Measurements from ENCODE around the gene KPRP. TPM values are rescaled to one million over a fixed set of nuclear protein-coding genes. Genes with fewer than 3 reads are reported as not detected.

The KPRP gene
- total and polyA plus RNA-seq, 2 experiments from 2014 or later = not detected

DNA sequence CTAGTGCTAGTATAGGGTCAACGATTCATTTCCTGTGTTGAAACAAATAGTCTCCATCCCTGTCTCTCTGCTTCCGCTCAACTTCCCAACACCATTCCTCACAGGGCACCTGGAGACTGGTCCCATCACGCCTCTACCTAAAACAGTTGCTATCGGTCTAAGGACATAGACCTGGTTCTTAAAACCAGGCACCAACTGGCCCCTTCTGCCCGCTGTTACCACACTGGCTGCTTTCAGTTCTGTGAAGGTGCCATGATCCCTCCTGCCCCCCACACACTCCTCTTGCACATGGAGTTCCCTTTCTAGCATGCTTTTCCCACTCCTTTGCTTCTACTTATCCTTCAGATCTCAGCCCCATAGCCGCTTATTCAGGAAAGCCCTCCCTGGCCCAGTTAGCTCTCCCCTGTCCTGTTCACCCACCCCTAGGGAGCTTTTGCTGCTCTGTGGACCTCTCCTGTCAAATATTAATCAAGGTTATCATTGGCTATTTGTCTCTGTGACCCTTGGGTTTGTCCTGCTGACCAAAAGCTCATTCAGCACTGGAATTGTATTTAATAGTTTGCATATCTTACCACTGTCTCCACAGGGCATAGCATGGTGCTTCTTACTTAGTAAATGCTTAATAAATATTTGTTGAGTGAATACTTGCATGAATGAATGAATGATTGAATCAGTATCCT is 11.9 kb upstream of the KPRP start (continued):
- no peak for TF ChIP-seq NANOG (IDR thresholded peaks at IDR 0.05; ENCODE audit: borderline replicate concordance)
- TF ChIP-seq, protein P1, sequence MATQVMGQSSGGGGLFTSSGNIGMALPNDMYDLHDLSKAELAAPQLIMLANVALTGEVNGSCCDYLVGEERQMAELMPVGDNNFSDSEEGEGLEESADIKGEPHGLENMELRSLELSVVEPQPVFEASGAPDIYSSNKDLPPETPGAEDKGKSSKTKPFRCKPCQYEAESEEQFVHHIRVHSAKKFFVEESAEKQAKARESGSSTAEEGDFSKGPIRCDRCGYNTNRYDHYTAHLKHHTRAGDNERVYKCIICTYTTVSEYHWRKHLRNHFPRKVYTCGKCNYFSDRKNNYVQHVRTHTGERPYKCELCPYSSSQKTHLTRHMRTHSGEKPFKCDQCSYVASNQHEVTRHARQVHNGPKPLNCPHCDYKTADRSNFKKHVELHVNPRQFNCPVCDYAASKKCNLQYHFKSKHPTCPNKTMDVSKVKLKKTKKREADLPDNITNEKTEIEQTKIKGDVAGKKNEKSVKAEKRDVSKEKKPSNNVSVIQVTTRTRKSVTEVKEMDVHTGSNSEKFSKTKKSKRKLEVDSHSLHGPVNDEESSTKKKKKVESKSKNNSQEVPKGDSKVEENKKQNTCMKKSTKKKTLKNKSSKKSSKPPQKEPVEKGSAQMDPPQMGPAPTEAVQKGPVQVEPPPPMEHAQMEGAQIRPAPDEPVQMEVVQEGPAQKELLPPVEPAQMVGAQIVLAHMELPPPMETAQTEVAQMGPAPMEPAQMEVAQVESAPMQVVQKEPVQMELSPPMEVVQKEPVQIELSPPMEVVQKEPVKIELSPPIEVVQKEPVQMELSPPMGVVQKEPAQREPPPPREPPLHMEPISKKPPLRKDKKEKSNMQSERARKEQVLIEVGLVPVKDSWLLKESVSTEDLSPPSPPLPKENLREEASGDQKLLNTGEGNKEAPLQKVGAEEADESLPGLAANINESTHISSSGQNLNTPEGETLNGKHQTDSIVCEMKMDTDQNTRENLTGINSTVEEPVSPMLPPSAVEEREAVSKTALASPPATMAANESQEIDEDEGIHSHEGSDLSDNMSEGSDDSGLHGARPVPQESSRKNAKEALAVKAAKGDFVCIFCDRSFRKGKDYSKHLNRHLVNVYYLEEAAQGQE (IDR thresholded peaks at IDR 0.05; ENCODE audit: unreplicated experiment) = no peak
- TF ChIP-seq ZNF114 (CRISPR knock-in tag; IDR thresholded peaks at IDR 0.05) = no peak
- TF ChIP-seq, protein P2, sequence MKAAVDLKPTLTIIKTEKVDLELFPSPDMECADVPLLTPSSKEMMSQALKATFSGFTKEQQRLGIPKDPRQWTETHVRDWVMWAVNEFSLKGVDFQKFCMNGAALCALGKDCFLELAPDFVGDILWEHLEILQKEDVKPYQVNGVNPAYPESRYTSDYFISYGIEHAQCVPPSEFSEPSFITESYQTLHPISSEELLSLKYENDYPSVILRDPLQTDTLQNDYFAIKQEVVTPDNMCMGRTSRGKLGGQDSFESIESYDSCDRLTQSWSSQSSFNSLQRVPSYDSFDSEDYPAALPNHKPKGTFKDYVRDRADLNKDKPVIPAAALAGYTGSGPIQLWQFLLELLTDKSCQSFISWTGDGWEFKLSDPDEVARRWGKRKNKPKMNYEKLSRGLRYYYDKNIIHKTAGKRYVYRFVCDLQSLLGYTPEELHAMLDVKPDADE (IDR thresholded peaks at IDR 0.05) = no peak

DNA sequence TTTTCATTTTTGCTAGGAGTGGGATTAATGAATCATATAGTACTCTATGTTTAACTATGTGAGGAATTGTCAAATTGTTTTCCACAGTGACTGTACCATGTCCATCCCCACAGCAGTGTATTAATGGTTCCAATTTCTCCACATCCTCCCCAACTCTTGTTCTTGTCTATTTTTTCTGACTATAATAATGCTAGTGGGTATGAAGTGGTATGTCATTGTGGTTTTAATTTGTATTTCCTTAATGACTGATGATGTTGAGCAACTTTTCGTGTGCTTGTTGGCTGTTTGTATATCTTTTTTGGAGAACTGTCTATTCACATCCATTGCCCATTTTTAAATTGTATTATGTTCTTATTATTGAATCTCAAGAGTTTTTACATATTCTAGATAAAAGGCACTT is 10.0 kb upstream of the KPRP start:
- Histone ChIP-seq H3K9me2 (ENCODE audit: insufficient read depth) (no peaks in the 10 kb centered on the region), H3K36me3 (ENCODE audit: insufficient read depth) (no peaks in the 10 kb centered on the region), H3K4me2 (no peak overlapping the region), H3K79me2 (replicated peaks; ENCODE audit: insufficient read depth) (no peaks in the 10 kb centered on the region), H2AFZ (no peak overlapping the region), H3K27ac (ENCODE audit: low read depth) (no peak overlapping the region), H3K4me3 (no peak overlapping the region), H4K20me1 (replicated peaks; ENCODE audit: insufficient read depth) (no peaks in the 10 kb centered on the region; the same call in 1 of the 2 replicates), H3F3A (replicated peaks; ENCODE audit: low read depth) (no peaks in the 10 kb centered on the region), H3K27me3 (ENCODE audit: insufficient read depth) (no peaks in the 10 kb centered on the region), H3K4me1 (ENCODE audit: insufficient read depth) (peaks cover 4% of the 10 kb centered on the region)
- ATAC-seq = no peak
- Mint-ChIP-seq H3K4me3 (no peak overlapping the region), H3K36me3 (ENCODE audit: low read depth) (no peaks in the 10 kb centered on the region), H3K27ac (no peak overlapping the region), H3K27me3 (ENCODE audit: insufficient read depth, low read depth, poor library complexity) (no peaks in the 10 kb centered on the region), H3K9me3 (no peaks in the 10 kb centered on the region), H3K4me1 (peaks cover 3% of the 10 kb centered on the region; the same call in 2 of the 3 replicates)
- no peak for DNase-seq (ENCODE audit: low spot score)
- no peak for TF ChIP-seq EZH2 (IDR thresholded peaks at IDR 0.05; ENCODE audit: low read depth, unreplicated experiment)
- no peak for TF ChIP-seq ZNF114 (CRISPR knock-in tag; IDR thresholded peaks at IDR 0.05)
- TF ChIP-seq EZH2phosphoT487 (IDR thresholded peaks at IDR 0.05; ENCODE audit: unreplicated experiment) = no peak
- no peak for TF ChIP-seq POLR2AphosphoS5 (IDR thresholded peaks at IDR 0.05; ENCODE audit: low read depth)
- TF ChIP-seq, protein P3, sequence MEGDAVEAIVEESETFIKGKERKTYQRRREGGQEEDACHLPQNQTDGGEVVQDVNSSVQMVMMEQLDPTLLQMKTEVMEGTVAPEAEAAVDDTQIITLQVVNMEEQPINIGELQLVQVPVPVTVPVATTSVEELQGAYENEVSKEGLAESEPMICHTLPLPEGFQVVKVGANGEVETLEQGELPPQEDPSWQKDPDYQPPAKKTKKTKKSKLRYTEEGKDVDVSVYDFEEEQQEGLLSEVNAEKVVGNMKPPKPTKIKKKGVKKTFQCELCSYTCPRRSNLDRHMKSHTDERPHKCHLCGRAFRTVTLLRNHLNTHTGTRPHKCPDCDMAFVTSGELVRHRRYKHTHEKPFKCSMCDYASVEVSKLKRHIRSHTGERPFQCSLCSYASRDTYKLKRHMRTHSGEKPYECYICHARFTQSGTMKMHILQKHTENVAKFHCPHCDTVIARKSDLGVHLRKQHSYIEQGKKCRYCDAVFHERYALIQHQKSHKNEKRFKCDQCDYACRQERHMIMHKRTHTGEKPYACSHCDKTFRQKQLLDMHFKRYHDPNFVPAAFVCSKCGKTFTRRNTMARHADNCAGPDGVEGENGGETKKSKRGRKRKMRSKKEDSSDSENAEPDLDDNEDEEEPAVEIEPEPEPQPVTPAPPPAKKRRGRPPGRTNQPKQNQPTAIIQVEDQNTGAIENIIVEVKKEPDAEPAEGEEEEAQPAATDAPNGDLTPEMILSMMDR (conservative IDR thresholded peaks at IDR 0.05; ENCODE audit: low read depth in 2 of 2) = no peak
- no peak for TF ChIP-seq STAT1 (IDR thresholded peaks at IDR 0.05; ENCODE audit: unreplicated experiment)
- TF ChIP-seq JUNB (IDR thresholded peaks at IDR 0.05; ENCODE audit: unreplicated experiment) = no peak
- TF ChIP-seq CREB1 (CRISPR knock-in tag; IDR thresholded peaks at IDR 0.05; ENCODE audit: low read depth) = no peak
- TF ChIP-seq, protein P2 (IDR thresholded peaks at IDR 0.05) = no peak

Measured in GM23338 (cell line).